HEK293 (cell line): Measurements from ENCODE around the gene BCKDHB.

ENCODE experiments used
- ZFP37 ChIP-seq: fragments of 450-650 bp; formaldehyde crosslinking; IDR thresholded peaks from 2 replicates; pipeline ENCODE4 v1.5.1; 2016; ENCODE audit warnings: missing biosample characterization, missing genetic modification characterization
- ZIC2 ChIP-seq: fragments of 450-650 bp; formaldehyde crosslinking; IDR thresholded peaks from 2 replicates; pipeline ENCODE4 v1.5.1; 2016; ENCODE audit warnings: missing biosample characterization, missing genetic modification characterization
- ZNF174 ChIP-seq: fragments of 450-650 bp; formaldehyde crosslinking; IDR thresholded peaks from 2 replicates; pipeline ENCODE4 v1.5.0; 2017; ENCODE audit warnings: missing biosample characterization, mild to moderate bottlenecking, missing genetic modification characterization
- ZNF24 ChIP-seq: fragments of 450-650 bp; formaldehyde crosslinking; IDR thresholded peaks from 2 replicates; pipeline ENCODE4 v1.5.1; 2016; ENCODE audit warnings: missing biosample characterization, missing genetic modification characterization
- ZNF311 ChIP-seq: fragments of 450-650 bp; formaldehyde crosslinking; IDR thresholded peaks from 2 replicates; pipeline ENCODE4 v1.5.1; 2017; ENCODE audit warnings: missing biosample characterization, missing genetic modification characterization, borderline replicate concordance
- ZNF501 ChIP-seq: fragments of 450-650 bp; formaldehyde crosslinking; IDR thresholded peaks from 2 replicates; pipeline ENCODE4 v1.5.1; 2016; ENCODE audit warnings: missing biosample characterization, missing genetic modification characterization
- TF ChIP-seq, protein P1 (sequence below): fragments of 450-650 bp; formaldehyde crosslinking; IDR thresholded peaks from 2 replicates; pipeline ENCODE4 v1.5.1; 2016; ENCODE audit warnings: missing biosample characterization, missing genetic modification characterization
- TF ChIP-seq, protein P2 (sequence below): fragments of 450-650 bp; formaldehyde crosslinking; IDR thresholded peaks from 2 replicates; pipeline ENCODE4 v1.5.1; 2016; ENCODE audit warnings: missing biosample characterization, missing genetic modification characterization
- TF ChIP-seq, protein P3 (sequence below): fragments of 450-650 bp; formaldehyde crosslinking; IDR thresholded peaks from 2 replicates; pipeline ENCODE4 v1.5.1; 2016; ENCODE audit warnings: missing biosample characterization, missing genetic modification characterization
- TF ChIP-seq, protein P4 (sequence below): fragments of 450-650 bp; formaldehyde crosslinking; IDR thresholded peaks from 2 replicates; pipeline ENCODE4 v1.5.1; 2016; ENCODE audit warnings: missing biosample characterization, missing genetic modification characterization
- TF ChIP-seq, protein P5 (sequence below): fragments of 450-650 bp; formaldehyde crosslinking; IDR thresholded peaks from 2 replicates; pipeline ENCODE4 v1.5.1; 2016; ENCODE audit warnings: missing biosample characterization, missing genetic modification characterization, low read depth
- TF ChIP-seq, protein P6 (sequence below): fragments of 450-650 bp; formaldehyde crosslinking; IDR thresholded peaks from 2 replicates; pipeline ENCODE4 v1.5.1; 2016; ENCODE audit warnings: missing biosample characterization, missing genetic modification characterization

DNA sequence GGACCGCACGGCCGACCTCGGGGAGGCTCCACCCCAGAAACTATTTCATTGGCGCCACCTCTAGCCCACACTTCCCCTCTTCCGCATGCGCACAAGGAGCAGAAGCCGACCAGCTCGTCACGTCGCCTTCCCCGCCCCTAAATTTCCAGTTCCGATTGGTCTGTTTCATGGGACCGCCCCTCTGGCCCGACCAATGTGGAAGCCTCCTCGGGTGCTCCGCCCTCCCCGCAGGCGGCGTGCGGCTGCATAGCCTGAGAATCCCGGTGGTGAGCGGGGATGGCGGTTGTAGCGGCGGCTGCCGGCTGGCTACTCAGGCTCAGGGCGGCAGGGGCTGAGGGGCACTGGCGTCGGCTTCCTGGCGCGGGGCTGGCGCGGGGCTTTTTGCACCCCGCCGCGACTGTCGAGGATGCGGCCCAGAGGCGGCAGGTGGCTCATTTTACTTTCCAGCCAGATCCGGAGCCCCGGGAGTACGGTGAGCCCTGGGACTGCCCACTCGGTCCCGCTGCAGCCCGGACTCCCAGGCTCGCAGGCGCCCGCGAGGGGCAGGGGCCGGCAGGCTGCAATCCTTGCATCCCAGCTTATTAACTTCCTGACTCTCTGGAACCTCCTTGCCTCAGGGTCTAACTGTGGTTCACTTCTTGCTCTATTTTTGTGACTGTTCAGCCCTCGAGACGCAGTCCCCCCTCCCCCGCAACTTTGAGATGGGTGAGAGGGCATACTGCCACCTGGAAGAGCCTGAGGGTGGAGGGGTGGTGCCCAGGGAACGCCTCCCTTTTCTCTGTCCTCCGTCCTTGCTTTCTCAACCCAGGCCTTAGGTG lies at the start of gene BCKDHB:
- no peak for TF ChIP-seq ZNF311 (tag by site-specific recombination)
- TF ChIP-seq, protein P1, sequence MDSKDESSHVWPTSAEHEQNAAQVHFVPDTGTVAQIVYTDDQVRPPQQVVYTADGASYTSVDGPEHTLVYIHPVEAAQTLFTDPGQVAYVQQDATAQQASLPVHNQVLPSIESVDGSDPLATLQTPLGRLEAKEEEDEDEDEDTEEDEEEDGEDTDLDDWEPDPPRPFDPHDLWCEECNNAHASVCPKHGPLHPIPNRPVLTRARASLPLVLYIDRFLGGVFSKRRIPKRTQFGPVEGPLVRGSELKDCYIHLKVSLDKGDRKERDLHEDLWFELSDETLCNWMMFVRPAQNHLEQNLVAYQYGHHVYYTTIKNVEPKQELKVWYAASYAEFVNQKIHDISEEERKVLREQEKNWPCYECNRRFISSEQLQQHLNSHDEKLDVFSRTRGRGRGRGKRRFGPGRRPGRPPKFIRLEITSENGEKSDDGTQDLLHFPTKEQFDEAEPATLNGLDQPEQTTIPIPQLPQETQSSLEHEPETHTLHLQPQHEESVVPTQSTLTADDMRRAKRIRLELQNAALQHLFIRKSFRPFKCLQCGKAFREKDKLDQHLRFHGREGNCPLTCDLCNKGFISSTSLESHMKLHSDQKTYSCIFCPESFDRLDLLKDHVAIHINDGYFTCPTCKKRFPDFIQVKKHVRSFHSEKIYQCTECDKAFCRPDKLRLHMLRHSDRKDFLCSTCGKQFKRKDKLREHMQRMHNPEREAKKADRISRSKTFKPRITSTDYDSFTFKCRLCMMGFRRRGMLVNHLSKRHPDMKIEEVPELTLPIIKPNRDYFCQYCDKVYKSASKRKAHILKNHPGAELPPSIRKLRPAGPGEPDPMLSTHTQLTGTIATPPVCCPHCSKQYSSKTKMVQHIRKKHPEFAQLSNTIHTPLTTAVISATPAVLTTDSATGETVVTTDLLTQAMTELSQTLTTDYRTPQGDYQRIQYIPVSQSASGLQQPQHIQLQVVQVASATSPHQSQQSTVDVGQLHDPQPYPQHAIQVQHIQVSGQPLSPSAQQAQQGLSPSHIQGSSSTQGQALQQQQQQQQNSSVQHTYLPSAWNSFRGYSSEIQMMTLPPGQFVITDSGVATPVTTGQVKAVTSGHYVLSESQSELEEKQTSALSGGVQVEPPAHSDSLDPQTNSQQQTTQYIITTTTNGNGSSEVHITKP (tag by site-specific recombination), result peak; percentile 19; the same call in 1 of the 2 replicates
- TF ChIP-seq, protein P2, sequence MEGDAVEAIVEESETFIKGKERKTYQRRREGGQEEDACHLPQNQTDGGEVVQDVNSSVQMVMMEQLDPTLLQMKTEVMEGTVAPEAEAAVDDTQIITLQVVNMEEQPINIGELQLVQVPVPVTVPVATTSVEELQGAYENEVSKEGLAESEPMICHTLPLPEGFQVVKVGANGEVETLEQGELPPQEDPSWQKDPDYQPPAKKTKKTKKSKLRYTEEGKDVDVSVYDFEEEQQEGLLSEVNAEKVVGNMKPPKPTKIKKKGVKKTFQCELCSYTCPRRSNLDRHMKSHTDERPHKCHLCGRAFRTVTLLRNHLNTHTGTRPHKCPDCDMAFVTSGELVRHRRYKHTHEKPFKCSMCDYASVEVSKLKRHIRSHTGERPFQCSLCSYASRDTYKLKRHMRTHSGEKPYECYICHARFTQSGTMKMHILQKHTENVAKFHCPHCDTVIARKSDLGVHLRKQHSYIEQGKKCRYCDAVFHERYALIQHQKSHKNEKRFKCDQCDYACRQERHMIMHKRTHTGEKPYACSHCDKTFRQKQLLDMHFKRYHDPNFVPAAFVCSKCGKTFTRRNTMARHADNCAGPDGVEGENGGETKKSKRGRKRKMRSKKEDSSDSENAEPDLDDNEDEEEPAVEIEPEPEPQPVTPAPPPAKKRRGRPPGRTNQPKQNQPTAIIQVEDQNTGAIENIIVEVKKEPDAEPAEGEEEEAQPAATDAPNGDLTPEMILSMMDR, result peak; percentile 15; the same call in 1 of the 2 replicates
- TF ChIP-seq ZFP37 (tag by site-specific recombination), result peak; percentile 19; the same call in 1 of the 2 replicates
- TF ChIP-seq, protein P3, sequence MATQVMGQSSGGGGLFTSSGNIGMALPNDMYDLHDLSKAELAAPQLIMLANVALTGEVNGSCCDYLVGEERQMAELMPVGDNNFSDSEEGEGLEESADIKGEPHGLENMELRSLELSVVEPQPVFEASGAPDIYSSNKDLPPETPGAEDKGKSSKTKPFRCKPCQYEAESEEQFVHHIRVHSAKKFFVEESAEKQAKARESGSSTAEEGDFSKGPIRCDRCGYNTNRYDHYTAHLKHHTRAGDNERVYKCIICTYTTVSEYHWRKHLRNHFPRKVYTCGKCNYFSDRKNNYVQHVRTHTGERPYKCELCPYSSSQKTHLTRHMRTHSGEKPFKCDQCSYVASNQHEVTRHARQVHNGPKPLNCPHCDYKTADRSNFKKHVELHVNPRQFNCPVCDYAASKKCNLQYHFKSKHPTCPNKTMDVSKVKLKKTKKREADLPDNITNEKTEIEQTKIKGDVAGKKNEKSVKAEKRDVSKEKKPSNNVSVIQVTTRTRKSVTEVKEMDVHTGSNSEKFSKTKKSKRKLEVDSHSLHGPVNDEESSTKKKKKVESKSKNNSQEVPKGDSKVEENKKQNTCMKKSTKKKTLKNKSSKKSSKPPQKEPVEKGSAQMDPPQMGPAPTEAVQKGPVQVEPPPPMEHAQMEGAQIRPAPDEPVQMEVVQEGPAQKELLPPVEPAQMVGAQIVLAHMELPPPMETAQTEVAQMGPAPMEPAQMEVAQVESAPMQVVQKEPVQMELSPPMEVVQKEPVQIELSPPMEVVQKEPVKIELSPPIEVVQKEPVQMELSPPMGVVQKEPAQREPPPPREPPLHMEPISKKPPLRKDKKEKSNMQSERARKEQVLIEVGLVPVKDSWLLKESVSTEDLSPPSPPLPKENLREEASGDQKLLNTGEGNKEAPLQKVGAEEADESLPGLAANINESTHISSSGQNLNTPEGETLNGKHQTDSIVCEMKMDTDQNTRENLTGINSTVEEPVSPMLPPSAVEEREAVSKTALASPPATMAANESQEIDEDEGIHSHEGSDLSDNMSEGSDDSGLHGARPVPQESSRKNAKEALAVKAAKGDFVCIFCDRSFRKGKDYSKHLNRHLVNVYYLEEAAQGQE, result peak; percentile 21; the same call in 1 of the 2 replicates
- TF ChIP-seq ZNF174 (tag by site-specific recombination), result no peak
- TF ChIP-seq, protein P4, sequence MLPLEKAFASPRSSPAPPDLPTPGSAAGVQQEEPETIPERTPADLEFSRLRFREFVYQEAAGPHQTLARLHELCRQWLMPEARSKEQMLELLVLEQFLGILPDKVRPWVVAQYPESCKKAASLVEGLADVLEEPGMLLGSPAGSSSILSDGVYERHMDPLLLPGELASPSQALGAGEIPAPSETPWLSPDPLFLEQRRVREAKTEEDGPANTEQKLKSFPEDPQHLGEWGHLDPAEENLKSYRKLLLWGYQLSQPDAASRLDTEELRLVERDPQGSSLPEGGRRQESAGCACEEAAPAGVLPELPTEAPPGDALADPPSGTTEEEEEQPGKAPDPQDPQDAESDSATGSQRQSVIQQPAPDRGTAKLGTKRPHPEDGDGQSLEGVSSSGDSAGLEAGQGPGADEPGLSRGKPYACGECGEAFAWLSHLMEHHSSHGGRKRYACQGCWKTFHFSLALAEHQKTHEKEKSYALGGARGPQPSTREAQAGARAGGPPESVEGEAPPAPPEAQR (tag by site-specific recombination), result no peak
- TF ChIP-seq, protein P5, sequence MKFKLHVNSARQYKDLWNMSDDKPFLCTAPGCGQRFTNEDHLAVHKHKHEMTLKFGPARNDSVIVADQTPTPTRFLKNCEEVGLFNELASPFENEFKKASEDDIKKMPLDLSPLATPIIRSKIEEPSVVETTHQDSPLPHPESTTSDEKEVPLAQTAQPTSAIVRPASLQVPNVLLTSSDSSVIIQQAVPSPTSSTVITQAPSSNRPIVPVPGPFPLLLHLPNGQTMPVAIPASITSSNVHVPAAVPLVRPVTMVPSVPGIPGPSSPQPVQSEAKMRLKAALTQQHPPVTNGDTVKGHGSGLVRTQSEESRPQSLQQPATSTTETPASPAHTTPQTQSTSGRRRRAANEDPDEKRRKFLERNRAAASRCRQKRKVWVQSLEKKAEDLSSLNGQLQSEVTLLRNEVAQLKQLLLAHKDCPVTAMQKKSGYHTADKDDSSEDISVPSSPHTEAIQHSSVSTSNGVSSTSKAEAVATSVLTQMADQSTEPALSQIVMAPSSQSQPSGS, result no peak
- TF ChIP-seq ZIC2 (tag by site-specific recombination), result peak; percentile 37; the same call in 1 of the 2 replicates
- TF ChIP-seq ZNF24 (tag by site-specific recombination), result no peak
- TF ChIP-seq, protein P6, sequence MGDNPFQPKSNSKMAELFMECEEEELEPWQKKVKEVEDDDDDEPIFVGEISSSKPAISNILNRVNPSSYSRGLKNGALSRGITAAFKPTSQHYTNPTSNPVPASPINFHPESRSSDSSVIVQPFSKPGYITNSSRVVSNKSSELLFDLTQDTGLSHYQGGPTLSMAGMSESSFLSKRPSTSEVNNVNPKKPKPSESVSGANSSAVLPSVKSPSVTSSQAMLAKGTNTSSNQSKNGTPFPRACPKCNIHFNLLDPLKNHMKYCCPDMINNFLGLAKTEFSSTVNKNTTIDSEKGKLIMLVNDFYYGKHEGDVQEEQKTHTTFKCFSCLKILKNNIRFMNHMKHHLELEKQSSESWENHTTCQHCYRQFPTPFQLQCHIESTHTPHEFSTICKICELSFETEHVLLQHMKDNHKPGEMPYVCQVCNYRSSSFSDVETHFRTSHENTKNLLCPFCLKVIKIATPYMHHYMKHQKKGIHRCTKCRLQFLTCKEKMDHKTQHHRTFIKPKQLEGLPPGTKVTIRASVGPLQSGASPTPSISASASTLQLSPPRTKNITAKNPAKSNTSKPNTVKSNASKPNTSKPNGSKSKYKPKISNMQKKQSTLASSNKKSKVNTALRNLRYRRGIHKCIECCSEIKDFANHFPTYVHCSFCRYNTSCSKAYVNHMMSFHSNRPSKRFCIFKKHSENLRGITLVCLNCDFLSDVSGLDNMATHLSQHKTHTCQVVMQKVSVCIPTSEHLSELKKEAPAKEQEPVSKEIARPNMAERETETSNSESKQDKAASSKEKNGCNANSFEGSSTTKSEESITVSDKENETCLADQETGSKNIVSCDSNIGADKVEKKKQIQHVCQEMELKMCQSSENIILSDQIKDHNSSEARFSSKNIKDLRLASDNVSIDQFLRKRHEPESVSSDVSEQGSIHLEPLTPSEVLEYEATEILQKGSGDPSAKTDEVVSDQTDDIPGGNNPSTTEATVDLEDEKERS (tag by site-specific recombination), result no peak
- TF ChIP-seq ZNF501, result peak; percentile 26; the same call in 1 of the 2 replicates
